HG03064 (cell line): ENCODE results near the gene ADAMTSL3.

Source experiments
- ATAC-seq: cut with Tn5 transposase; IDR thresholded peaks from one replicate; pipeline ENCODE4 v1.9.1; 2021; ENCODE audit warnings: low read depth; ENCODE audit not compliant: unreplicated experiment

ADAMTSL3 gene

GRCh38 chr15:83855956-83856355 is 202.0 kb downstream of the ADAMTSL3 start:
- no peak for ATAC-seq

- no peak for ATAC-seq
Measured at GRCh38 chr15:83858820-83859505, 205.0 kb downstream of the ADAMTSL3 start.

GRCh38 chr15:83866692-83867091 is 212.8 kb downstream of the ADAMTSL3 start:
- no peak for ATAC-seq

- no peak for ATAC-seq
Measured at GRCh38 chr15:83869341-83869740, 215.4 kb downstream of the ADAMTSL3 start.

GRCh38 chr15:83871808-83872559 is 218.1 kb downstream of the ADAMTSL3 start:
- no peak for ATAC-seq

- ATAC-seq = no peak
Measured at GRCh38 chr15:83873966-83874365, 220.0 kb downstream of the ADAMTSL3 start.

- no peak for ATAC-seq
Measured at GRCh38 chr15:83880529-83880928, 226.6 kb downstream of the ADAMTSL3 start.

GRCh38 chr15:83881156-83881555 is 227.2 kb downstream of the ADAMTSL3 start:
- ATAC-seq = no peak

- ATAC-seq = no peak
Measured at GRCh38 chr15:83886321-83886720, 232.4 kb downstream of the ADAMTSL3 start.

- no peak for ATAC-seq
Measured at GRCh38 chr15:83887404-83887803, 233.5 kb downstream of the ADAMTSL3 start.

- no peak for ATAC-seq
Measured at GRCh38 chr15:83887961-83888360, 234.0 kb downstream of the ADAMTSL3 start.

- no peak for ATAC-seq
Measured at GRCh38 chr15:83889995-83890394, 236.1 kb downstream of the ADAMTSL3 start.

GRCh38 chr15:83890587-83890986 is 236.7 kb downstream of the ADAMTSL3 start:
- no peak for ATAC-seq

GRCh38 chr15:83892498-83892897 is 238.6 kb downstream of the ADAMTSL3 start:
- ATAC-seq = no peak

GRCh38 chr15:83893308-83893707 is 239.4 kb downstream of the ADAMTSL3 start:
- no peak for ATAC-seq

- ATAC-seq = no peak
Measured at GRCh38 chr15:83897037-83897436, 243.1 kb downstream of the ADAMTSL3 start.

- ATAC-seq = no peak
Measured at GRCh38 chr15:83898361-83898760, 244.4 kb downstream of the ADAMTSL3 start.

- no peak for ATAC-seq
Measured at GRCh38 chr15:83899670-83900069, 245.7 kb downstream of the ADAMTSL3 start.

- ATAC-seq = no peak
Measured at GRCh38 chr15:83904107-83905040, 250.5 kb downstream of the ADAMTSL3 start.

- ATAC-seq = no peak
Measured at GRCh38 chr15:83905556-83906273, 251.8 kb downstream of the ADAMTSL3 start.
